Naive B cell (primary cell): ENCODE results near the gene FGFBP2. TPM values are rescaled to one million over a fixed set of nuclear protein-coding genes. Genes with fewer than 3 reads are reported as not detected.

Experiments used
- ATAC-seq, 2 donors: fragments of 150-1000 bp; cut with Tn5 transposase; 2 replicates each; pipeline ENCODE4 v1.10.0; 2021; ENCODE audit warnings: low read depth in 2 of 2, mild to moderate bottlenecking in 2 of 2, moderate library complexity in 2 of 2
- DNase-seq: peaks from one replicate; pipeline ENCODE4 v3.0.0; 2022
- H3K27ac Mint-ChIP-seq, 6 donors: one replicate each; pipeline ENCODE4 v1.8.0; 2020 to 2022; ENCODE audit warnings: mild to moderate bottlenecking in 6 of 6, mixed read lengths in 6 of 6, moderate library complexity in 5 of 6, inconsistent platforms in 2 of 6
- H3K27me3 Mint-ChIP-seq, 3 donors: one replicate each; pipeline ENCODE4 v1.8.0; 2021 to 2022; ENCODE audit warnings: mixed read lengths in 3 of 3, mild to moderate bottlenecking in 1 of 3
- H3K36me3 Mint-ChIP-seq, 2 donors: one replicate each; pipeline ENCODE4 v1.8.0; 2020 to 2022; ENCODE audit warnings: mixed read lengths in 2 of 2, inconsistent platforms in 1 of 2, mild to moderate bottlenecking in 1 of 2
- H3K4me1 Mint-ChIP-seq, 3 donors: one replicate each; pipeline ENCODE4 v1.8.0; 2020 to 2022; ENCODE audit warnings: mixed read lengths in 3 of 3, inconsistent platforms in 1 of 3, mild to moderate bottlenecking in 1 of 3, moderate library complexity in 1 of 3
- H3K4me3 Mint-ChIP-seq, 8 donors: one replicate each; pipeline ENCODE4 v1.8.0; 2020 to 2022; ENCODE audit warnings: mild to moderate bottlenecking in 8 of 8, mixed read lengths in 8 of 8, moderate library complexity in 8 of 8, inconsistent platforms in 2 of 8
- H3K9me3 Mint-ChIP-seq, 7 donors: one replicate each; pipeline ENCODE4 v1.8.0; 2020 to 2022; ENCODE audit warnings: mixed read lengths in 7 of 7, mild to moderate bottlenecking in 5 of 7, inconsistent platforms in 2 of 7, moderate library complexity in 1 of 7
- polyA plus RNA-seq, 6 donors: library from polyadenylated mRNA; unstranded; fragments of 300-500 nt; fragmentation: Illumina TruSeq; gene quantifications; one replicate each; pipeline ENCODE4 v1.2.3, GENCODE V29; 2021; ENCODE audit warnings: low read depth in 6 of 6

The FGFBP2 gene
- polyA plus RNA-seq, 6 donors from 2014 or later: 0.55 to 2.2 (median 1.6) TPM

DNA sequence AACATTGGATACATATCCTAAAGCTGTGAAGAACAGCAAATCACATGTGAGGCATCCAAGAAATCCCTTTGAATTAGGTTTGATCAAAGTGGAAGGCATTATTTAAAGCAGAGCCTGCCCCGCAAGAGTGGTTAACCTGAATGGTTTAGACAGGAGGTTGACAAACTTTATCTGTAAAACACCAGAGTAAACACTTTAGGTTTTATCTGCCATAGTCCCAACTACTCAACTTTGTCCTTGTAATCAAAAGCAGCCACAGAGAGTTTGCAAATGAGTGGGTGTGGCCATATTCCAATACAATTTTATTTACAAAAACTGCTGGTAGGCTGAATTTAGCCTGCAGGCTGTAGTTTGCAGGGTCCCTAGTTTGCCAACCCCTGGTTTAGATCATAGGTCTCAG is 25.2 kb upstream of the FGFBP2 start:
- Mint-ChIP-seq H3K4me3 (no peak overlapping the region), H3K36me3 (no peaks in the 10 kb centered on the region), H3K4me1 (no peaks in the 10 kb centered on the region), H3K27me3 (peaks cover 3 to 6% (median 5%) of the 10 kb centered on the region in 3 donors), H3K9me3 (no peaks in the 10 kb centered on the region), H3K27ac (no peak overlapping the region)
- ATAC-seq (no peak), DNase-seq (no peak)

DNA sequence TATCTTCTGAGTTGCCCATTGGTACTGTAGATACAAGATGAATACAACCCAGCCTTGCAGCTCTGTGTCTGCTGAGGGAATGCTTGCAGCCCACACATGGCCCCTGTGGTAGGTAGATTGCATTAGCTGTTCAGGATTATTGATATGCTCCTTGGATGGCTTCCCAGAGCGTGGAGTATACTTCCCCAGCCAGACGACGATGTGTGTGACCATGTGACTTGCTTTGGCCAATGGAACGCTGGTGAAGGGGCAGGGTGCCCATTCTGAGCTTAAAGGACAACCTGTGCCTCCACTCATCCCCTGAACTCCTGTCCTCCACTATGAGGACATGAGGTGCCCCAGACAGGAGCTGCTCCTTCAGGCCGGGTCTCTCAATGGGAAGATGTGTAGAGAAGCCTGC is 23.9 kb upstream of the FGFBP2 start:
- no peaks in the 10 kb centered on the region for H3K9me3 Mint-ChIP-seq
- peaks cover 5 to 6% (median 6%) of the 10 kb centered on the region in 3 donors for H3K27me3 Mint-ChIP-seq
- no peaks in the 10 kb centered on the region for H3K4me1 Mint-ChIP-seq
- no peaks in the 10 kb centered on the region for H3K36me3 Mint-ChIP-seq
- no peak overlapping the region for H3K4me3 Mint-ChIP-seq
- ATAC-seq (no peak), DNase-seq (no peak)
- peak overlapping the region in 1 of 6 donors; percentile 6 for H3K27ac Mint-ChIP-seq

DNA sequence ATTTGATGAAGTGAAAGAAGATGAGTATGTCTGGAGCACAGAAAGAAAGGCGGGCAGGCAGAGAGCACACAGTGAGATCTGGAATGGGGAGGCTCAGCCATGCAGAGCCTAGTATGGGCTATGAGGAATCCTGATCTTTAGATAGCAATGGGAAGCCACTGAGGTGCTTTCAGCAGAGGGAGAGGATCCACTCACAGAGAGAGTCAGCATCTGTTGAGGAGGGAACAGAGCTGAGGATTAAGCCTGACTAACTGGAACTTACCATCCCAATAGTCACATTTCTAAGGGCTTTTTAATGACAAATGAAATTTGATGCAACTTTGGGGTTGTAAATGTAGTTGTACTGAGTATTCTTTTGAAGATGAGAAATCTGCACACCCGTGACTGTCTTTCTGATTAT is 20.6 kb upstream of the FGFBP2 start:
- no peaks in the 10 kb centered on the region for H3K36me3 Mint-ChIP-seq
- H3K4me3 Mint-ChIP-seq: no peak overlapping the region
- H3K4me1 Mint-ChIP-seq: no peaks in the 10 kb centered on the region
- H3K9me3 Mint-ChIP-seq: no peaks in the 10 kb centered on the region
- DNase-seq: no peak
- H3K27ac Mint-ChIP-seq: no peak overlapping the region
- no peak for ATAC-seq
- H3K27me3 Mint-ChIP-seq: peaks cover 0 to 3% (median under 1%) of the 10 kb centered on the region in 3 donors

DNA sequence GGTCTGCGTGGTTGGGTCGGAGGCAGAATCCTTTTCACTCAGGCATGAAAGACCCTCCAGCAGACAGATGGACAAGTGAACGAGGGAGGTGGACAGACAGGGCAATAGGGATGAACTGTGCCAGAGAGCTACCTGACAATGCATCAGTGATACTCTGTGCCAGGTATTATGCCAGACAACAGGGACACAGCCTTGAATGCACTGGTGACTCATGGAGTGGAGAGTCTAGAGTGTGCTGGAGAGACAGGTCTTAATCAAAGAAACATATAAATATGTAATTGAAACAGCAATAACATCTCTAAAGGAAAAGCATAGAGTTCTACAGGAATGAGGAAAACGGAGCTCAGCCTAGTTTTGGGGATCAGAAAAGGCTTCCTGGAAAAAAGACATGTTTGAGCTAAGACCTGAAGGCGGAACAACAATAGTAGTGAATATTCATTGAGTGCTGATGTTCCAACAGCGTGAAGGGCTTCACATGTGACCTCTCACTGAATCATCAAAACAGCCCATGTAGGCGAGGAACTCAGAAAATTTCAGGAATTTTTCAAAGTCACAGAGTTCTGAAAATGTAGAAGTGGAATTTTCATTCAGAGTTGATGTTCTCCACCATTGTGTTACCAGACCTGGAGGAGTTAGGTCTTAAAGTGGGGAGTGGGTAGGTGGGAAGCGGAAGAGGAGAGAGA is 20.0 kb upstream of the FGFBP2 start:
- Mint-ChIP-seq H3K9me3 (no peaks in the 10 kb centered on the region), H3K36me3 (no peaks in the 10 kb centered on the region), H3K27ac (no peak overlapping the region), H3K27me3 (peaks cover 0 to 3% (median 0%) of the 10 kb centered on the region in 3 donors), H3K4me1 (no peaks in the 10 kb centered on the region), H3K4me3 (no peak overlapping the region)
- no peak for DNase-seq
- ATAC-seq: no peak

DNA sequence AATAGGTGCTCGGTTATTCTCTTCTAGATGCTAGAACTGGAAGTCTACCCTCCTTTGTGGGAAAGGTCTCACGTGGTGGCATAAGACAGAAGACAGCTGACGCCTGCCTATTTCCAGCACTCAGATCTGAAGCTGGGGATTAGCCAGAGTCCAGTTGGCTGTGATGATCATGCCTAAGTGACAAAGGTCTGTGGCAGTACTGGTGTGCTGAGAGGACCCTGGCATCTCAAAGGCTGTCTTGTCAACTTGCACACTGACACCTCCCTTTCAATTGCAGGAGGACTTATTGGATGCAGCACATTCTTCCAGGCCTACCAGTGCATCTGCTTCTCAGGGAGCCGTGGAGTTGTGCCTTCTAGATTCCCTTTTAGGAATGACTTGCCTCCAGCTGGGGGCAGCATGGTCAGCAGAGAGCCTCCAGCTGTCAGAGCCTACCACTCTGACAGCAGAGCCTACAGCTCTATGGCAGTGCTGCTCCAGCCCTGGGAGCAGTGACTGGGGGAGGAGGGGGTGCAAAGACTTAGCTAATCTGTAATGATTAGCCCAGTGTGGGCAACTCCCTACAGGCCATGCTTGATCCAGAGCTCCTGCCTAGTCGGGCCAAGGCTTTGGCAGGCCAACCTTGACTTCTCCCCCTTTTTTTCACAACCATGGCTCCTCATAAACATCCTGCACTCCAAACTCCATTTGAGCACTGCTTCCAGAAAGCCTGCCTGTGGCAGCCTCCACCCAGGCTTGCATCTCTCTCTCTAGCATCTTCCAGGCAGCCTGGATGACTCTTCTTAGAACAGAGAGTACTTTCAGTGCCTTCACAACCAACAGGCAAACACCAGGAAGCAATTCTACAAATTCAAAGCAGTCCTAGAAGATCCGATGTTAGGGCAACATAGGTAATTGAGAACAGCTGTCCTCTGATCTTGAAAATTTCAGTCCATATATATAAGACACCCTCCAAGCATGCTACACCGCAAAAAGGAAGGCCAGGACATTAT is 13.8 kb upstream of the FGFBP2 start:
- peak overlapping the region in 1 of 6 donors; percentile 39 for H3K27ac Mint-ChIP-seq
- no peaks in the 10 kb centered on the region for H3K9me3 Mint-ChIP-seq
- H3K27me3 Mint-ChIP-seq: no peaks in the 10 kb centered on the region
- ATAC-seq (no peak), DNase-seq (no peak)
- no peaks in the 10 kb centered on the region for H3K36me3 Mint-ChIP-seq
- no peaks in the 10 kb centered on the region for H3K4me1 Mint-ChIP-seq
- no peak overlapping the region for H3K4me3 Mint-ChIP-seq

DNA sequence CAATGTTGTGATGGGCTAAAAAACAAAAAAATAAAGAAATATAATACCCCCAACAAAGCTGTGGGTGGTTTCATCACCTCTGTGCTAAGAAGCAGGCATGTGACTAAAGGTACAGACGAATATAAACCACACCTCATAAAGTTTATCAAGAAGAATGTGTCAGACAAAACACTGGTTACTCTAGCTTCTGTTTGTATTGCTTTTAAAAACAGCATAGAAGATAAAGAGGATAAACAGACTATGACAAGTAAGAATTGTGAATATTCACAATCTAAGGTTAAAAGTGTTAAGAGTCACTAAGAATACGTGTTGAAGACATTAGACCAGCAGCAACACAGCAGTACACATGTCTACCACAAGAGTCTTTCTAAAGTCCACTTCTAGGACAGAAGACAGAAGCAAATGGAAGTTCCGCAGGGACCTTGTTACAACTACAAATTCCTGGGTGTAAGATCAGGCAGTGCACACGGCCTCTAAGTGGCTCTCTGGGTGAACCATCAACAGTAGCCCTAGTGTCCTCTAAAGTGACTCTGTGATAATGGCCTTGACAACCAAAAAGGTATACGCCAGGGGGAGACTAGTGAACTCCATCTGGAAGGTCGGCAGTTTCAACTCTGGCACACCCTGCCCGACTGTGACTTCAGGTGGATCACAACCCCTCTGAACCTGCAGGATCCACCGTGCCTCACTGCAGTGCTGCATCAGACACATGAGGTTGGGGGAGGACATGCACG is 8.3 kb upstream of the FGFBP2 start:
- peaks cover under 1 to 5% of the 10 kb centered on the region in 2 donors for H3K36me3 Mint-ChIP-seq
- no peaks in the 10 kb centered on the region for H3K4me1 Mint-ChIP-seq
- ATAC-seq: no peak
- H3K27ac Mint-ChIP-seq: no peak overlapping the region
- peaks cover 0 to 1% (median 0%) of the 10 kb centered on the region in 3 donors for H3K27me3 Mint-ChIP-seq
- no peak for DNase-seq
- H3K4me3 Mint-ChIP-seq: no peak overlapping the region
- H3K9me3 Mint-ChIP-seq: peaks cover 0 to 8% (median 3%) of the 10 kb centered on the region in 7 donors

DNA sequence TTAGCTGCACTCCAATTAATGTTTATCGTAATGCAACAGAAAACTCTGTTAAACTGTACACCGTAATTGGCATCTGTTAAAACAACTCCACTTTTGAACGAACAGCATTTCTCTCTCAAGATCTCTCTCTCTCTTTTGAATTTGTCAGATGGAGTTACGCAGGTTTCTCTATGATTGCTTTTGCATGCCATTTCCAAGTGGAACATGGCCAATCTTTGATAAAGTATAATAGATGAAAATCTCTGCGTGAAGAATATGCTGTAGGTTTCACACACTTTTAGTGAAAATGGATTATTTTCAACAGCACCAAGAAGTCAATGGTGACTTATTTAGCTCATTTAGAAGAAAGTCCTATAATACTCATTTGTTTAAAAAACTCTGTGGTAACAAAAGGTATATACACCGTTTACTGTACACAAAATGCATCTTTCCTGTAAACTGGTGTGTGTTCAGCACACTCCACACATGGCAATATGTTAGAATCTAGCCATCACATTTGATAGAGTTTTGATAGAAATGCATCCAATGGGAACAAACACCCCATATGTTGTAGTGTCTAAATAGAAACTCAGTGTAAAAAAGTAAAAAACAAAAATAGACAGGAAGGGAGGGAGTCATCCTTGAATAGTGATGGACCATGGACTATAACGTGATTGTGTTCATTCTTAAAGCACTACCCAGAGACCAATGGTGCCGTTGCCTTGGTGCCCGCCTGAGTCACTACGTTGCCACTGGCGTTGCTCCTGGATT is 5.8 kb upstream of the FGFBP2 start:
- DNase-seq (no peak), ATAC-seq (no peak)
- no peak overlapping the region for H3K4me3 Mint-ChIP-seq
- H3K36me3 Mint-ChIP-seq: peaks cover 5 to 12% of the 10 kb centered on the region in 2 donors
- peaks cover 0 to 12% (median 6%) of the 10 kb centered on the region in 7 donors for H3K9me3 Mint-ChIP-seq
- peaks cover 0 to 7% (median 0%) of the 10 kb centered on the region in 3 donors for H3K4me1 Mint-ChIP-seq
- no peak overlapping the region for H3K27ac Mint-ChIP-seq
- peaks cover 0 to 3% (median 0%) of the 10 kb centered on the region in 3 donors for H3K27me3 Mint-ChIP-seq

DNA sequence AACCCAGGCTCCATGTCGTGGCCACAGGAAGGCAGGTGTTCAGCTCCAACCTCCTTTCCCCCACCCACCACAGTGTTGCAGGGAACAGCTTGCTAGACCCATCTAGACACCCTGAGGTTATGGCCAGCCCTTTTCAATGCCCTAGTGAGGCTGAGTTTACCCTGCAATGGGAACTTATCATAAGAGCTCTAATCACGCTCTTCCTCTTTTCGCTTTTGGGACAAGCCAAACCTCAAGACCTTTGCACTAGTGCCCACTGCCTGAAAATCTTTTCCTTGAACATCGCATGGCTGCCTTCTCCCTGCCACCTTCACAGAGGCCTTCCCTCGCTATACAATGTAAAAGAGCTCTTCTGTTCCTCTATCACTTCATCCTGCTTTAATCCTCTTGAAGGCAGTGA is 2.4 kb upstream of the FGFBP2 start:
- H3K36me3 Mint-ChIP-seq: peaks cover 5 to 12% of the 10 kb centered on the region in 2 donors
- no peak overlapping the region for H3K4me3 Mint-ChIP-seq
- H3K27ac Mint-ChIP-seq: peak overlapping the region in 2 of 6 donors; percentile 49 to 64
- DNase-seq: no peak
- ATAC-seq: no peak
- H3K4me1 Mint-ChIP-seq: peaks cover 0 to 15% (median 9%) of the 10 kb centered on the region in 3 donors
- peaks cover 0 to 3% (median 0%) of the 10 kb centered on the region in 3 donors for H3K27me3 Mint-ChIP-seq
- peaks cover 0 to 12% (median 6%) of the 10 kb centered on the region in 7 donors for H3K9me3 Mint-ChIP-seq

DNA sequence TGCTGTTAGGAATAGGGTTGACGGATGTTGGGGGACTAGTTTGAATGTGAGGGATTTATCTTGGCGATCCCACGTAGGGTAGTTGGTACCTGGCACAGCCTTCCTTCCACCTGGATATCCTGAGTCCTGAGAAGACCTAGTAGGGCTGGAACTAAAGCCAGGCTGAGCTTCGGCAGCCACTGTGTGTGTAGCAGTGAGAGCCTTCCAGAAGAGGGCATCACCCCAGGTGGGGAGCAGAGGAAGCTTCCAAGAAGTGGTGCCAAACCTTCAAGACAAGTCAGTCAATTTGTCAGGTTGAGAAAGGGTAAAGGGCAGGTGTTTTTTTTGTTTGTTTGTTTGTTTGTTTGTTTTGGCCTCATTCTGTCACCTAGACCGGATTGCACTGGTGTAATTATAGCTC is 1.2 kb upstream of the FGFBP2 start:
- Mint-ChIP-seq H3K9me3 (peaks cover 0 to 12% (median 6%) of the 10 kb centered on the region in 7 donors), H3K27ac (peak overlapping the region in 2 of 6 donors; percentile 19 to 43), H3K4me1 (peaks cover 0 to 15% (median 9%) of the 10 kb centered on the region in 3 donors), H3K36me3 (peaks cover 5 to 12% of the 10 kb centered on the region in 2 donors), H3K27me3 (peaks cover 0 to 3% (median 0%) of the 10 kb centered on the region in 3 donors), H3K4me3 (no peak overlapping the region)
- ATAC-seq: no peak
- DNase-seq: no peak

DNA sequence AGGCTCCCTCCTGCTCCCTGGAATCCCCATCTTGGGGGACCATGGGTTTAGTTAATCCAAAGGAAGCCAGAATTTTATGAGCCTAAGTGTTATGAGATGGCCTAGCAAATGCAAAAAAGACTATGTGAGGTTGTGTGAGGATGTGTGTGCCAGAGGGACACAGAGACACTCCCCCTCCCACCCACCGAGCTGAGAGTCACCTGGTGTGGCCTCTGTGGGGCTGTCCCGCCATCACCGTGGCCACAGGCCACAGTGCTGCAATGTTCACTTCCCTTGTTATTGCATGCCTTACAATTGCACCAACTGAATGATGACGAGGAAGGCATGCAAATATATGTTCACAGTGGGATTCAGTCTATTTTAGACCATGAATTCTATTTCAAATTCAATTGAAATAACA is 601 bp upstream of the FGFBP2 start:
- peak; percentile 97 to 98 for ATAC-seq
- peak; percentile 54 for DNase-seq
- H3K4me1 Mint-ChIP-seq: peaks cover 0 to 15% (median 9%) of the 10 kb centered on the region in 3 donors
- H3K36me3 Mint-ChIP-seq: peaks cover 5 to 12% of the 10 kb centered on the region in 2 donors
- peak overlapping the region in 1 of 6 donors; percentile 76 for H3K27ac Mint-ChIP-seq
- peak overlapping the region in 1 of 8 donors; percentile 8 for H3K4me3 Mint-ChIP-seq
- H3K27me3 Mint-ChIP-seq: peaks cover 0 to 3% (median 0%) of the 10 kb centered on the region in 3 donors
- H3K9me3 Mint-ChIP-seq: peaks cover 0 to 12% (median 6%) of the 10 kb centered on the region in 7 donors

DNA sequence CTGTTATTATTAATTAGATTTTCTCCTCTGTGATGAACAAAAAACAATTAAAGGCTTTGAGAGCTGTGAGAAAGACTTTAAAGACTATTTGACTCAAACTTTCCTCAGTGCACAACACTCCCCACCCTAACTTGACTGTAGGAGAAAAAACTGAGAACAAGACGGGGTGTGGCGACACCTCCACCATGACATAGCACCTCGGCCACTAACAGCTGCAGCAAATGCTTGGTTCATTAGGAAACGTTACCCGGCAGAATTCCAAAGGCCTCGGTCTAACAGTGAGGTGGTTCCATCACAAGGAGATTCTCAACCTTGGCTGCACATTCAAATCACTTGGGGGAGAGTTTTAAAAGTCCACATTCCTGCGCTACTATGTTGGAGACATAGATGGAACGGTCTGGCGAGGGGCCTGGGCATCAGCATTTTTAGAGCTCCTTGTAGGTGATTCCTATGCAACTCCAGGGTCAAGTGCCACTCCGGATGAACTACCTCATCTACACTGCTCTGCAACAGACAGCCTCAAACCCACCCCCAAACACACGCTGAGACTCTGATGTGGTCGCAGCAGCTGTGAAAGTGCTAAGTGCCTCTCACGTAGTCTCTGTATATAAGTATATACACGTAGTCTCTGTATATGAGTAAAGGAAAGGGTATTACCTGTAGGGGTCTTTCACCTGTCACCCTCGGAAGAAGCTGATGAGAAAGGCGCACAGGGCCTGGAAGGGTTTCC is 1.0 kb downstream of the FGFBP2 start:
- Mint-ChIP-seq H3K4me3 (no peak overlapping the region), H3K27ac (no peak overlapping the region), H3K27me3 (peaks cover 0 to 3% (median 0%) of the 10 kb centered on the region in 3 donors), H3K36me3 (peaks cover 5 to 12% of the 10 kb centered on the region in 2 donors), H3K4me1 (peaks cover 0 to 15% (median 9%) of the 10 kb centered on the region in 3 donors), H3K9me3 (peaks cover 0 to 11% (median 6%) of the 10 kb centered on the region in 7 donors)
- ATAC-seq: no peak
- no peak for DNase-seq

DNA sequence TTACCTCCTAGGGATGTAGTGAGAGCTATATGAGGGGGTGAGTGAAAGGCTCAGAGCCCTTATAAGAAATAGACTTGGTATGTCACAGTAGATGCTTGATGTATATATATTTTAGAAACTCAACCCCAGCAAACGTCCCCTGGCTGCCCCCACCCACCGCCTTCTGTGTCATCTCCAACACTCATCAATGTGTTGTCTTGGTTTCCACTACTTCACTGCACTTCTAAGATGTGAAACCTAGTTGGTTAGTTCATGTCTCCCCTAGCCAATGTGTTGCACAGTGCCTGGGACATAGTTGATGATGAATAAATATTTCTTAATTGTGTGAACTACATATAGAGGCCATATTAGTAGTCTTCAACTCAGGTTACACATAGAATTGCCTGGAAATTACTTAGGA is 4.4 kb downstream of the FGFBP2 start:
- no peak overlapping the region for H3K4me3 Mint-ChIP-seq

More for the DNA sequence above, 4.4 kb downstream of the FGFBP2 start:
- no peak for ATAC-seq
- Mint-ChIP-seq H3K36me3 (peaks cover 0 to 9% of the 10 kb centered on the region in 2 donors), H3K27me3 (no peaks in the 10 kb centered on the region), H3K9me3 (peaks cover 5 to 16% (median 11%) of the 10 kb centered on the region in 7 donors), H3K27ac (peak overlapping the region in 1 of 6 donors; percentile 43), H3K4me1 (peaks cover 0 to 14% (median 8%) of the 10 kb centered on the region in 3 donors)
- no peak for DNase-seq
